GM19468 (cell line): ENCODE results near the gene ATG9A.
"Not testable (repeated sequence)": the region's sequence is repeated elsewhere in the genome, so short reads cannot be mapped to it uniquely, and the experiment has no call there.

Experiments
- ATAC-seq: cut with Tn5 transposase; IDR thresholded peaks from one replicate; pipeline ENCODE4 v1.9.1; 2021; ENCODE audit warnings: mild to moderate bottlenecking, moderate library complexity, moderate number of reproducible peaks; ENCODE audit not compliant: unreplicated experiment; ENCODE audit errors: extremely low read depth

The ATG9A gene

GRCh38 chr2:219209236-219210195 lies 19.9 kb downstream of the ATG9A start:
- no peak for ATAC-seq

GRCh38 chr2:219207884-219208740 lies 21.3 kb downstream of the ATG9A start:
- no peak for ATAC-seq

- ATAC-seq, result no peak
Measured at GRCh38 chr2:219207134-219207883, 22.1 kb downstream of the ATG9A start.

- ATAC-seq, result peak; percentile 97
Measured at GRCh38 chr2:219206328-219207133, 22.9 kb downstream of the ATG9A start, which contains the start of gene ZFAND2B. Gene ZFAND2B, plus strand, starts transcription at chr2:219206782. Its CDS starts 206 bp downstream, at chr2:219206988.

GRCh38 chr2:219205981-219206327 lies 23.5 kb downstream of the ATG9A start:
- no peak for ATAC-seq

GRCh38 chr2:219205165-219205538 lies 24.3 kb downstream of the ATG9A start:
- ATAC-seq, result no peak

- ATAC-seq, result no peak
Measured at GRCh38 chr2:219204425-219205164, 24.8 kb downstream of the ATG9A start.

- not testable (repeated sequence) for ATAC-seq
Measured at GRCh38 chr2:219201331-219201730, 28.1 kb downstream of the ATG9A start.

- not testable (repeated sequence) for ATAC-seq
Measured at GRCh38 chr2:219200502-219201326, 28.7 kb downstream of the ATG9A start.

GRCh38 chr2:219199470-219200211 lies 29.8 kb downstream of the ATG9A start:
- ATAC-seq, result no peak

- no peak for ATAC-seq
Measured at GRCh38 chr2:219198974-219199373, 30.5 kb downstream of the ATG9A start.

- ATAC-seq, result no peak
Measured at GRCh38 chr2:219197388-219197787, 32.0 kb downstream of the ATG9A start.

- no peak for ATAC-seq
Measured at GRCh38 chr2:219186754-219187456, 42.5 kb downstream of the ATG9A start.

GRCh38 chr2:219184121-219184520 lies 45.3 kb downstream of the ATG9A start:
- no peak for ATAC-seq

GRCh38 chr2:219183151-219183772 lies 46.2 kb downstream of the ATG9A start:
- no peak for ATAC-seq
